Measurements from ENCODE around the gene MAD1L1.
"Not testable (repeated sequence)": the region's sequence is repeated elsewhere in the genome, so short reads cannot be mapped to it uniquely, and the experiment has no call there.

Gene MAD1L1

GRCh38 chr7:1825897-1826741 is 406.6 kb downstream of the MAD1L1 start:
- DNase-seq (ENCODE audit: low read depth in 1 of 2, low spot score in 1 of 2): no peak

- DNase-seq (ENCODE audit: low read depth in 1 of 2, low spot score in 1 of 2): not testable (repeated sequence)
Observed at GRCh38 chr7:1825647-1825896, 407.2 kb downstream of the MAD1L1 start.

- not testable (repeated sequence) for DNase-seq (ENCODE audit: low read depth in 1 of 2, low spot score in 1 of 2)
Observed at GRCh38 chr7:1824882-1825646, 407.7 kb downstream of the MAD1L1 start.

- peak in 1 of 2 donors; percentile 51 for DNase-seq (ENCODE audit: low read depth in 1 of 2, low spot score in 1 of 2)
Observed at GRCh38 chr7:1824151-1824881, 408.4 kb downstream of the MAD1L1 start.

- DNase-seq (ENCODE audit: low read depth in 1 of 2, low spot score in 1 of 2): no peak
Observed at GRCh38 chr7:1823376-1824150, 409.2 kb downstream of the MAD1L1 start.

GRCh38 chr7:1819259-1819841 is 413.4 kb downstream of the MAD1L1 start:
- no peak for DNase-seq (ENCODE audit: low read depth in 1 of 2, low spot score in 1 of 2)

DNA sequence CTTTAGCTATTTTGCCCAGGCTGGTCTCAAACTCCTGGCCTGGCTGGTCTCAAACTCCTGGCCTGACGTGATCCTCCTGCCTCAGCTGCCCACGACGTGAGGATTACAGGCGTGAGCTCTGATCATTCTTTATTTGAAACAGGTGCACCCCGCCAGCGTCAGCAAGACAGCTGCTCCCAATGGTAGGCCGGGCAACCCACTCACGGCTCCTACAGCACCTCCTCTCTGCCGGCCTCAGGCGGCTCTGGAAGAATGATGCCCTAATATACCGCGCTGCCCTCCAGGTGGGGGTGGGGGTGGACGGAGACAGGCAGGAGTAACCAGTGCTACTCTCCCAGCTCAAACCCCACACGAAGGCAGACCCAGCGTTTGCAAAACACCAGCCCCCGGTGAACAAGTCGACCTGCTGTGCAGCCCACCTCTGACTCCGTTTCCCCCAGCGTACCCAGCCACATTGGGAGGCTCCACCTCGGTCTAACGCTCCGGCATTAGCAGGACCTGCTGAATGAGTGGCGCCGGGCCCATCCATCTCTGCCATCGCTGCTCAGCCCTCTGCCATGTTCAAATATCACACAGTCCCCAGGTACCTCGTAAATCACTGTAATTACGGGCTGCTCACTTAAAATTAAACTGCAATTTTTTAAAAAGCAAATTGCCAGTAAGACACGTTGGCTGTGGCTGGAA is 414.0 kb downstream of the MAD1L1 start:
- no peak for DNase-seq (ENCODE audit: low read depth in 1 of 2, low spot score in 1 of 2)

GRCh38 chr7:1817061-1817712 is 415.6 kb downstream of the MAD1L1 start:
- no peak for DNase-seq (ENCODE audit: low read depth in 1 of 2, low spot score in 1 of 2)

DNA sequence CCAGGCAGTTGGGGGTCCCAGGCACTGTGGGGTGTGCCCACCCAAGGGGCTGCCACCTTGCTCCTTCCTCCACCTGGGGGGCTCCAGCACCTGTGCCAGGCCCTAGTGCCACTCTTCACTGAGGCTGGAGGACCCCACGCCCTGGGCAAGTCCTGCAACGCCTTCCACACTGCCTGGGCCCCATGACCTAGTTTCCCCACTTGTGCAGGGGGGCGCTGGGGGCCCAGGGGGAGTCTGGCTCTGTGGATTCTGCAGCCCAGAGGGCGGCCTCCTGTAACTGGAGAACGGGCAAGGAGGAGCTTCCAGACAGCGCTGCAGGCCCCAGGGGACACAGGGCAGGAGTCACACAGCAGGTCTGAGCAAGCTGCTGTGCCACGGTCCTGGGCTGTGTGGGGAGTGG is 416.3 kb downstream of the MAD1L1 start:
- not testable (repeated sequence) for DNase-seq (ENCODE audit: low read depth in 1 of 2, low spot score in 1 of 2)

DNA sequence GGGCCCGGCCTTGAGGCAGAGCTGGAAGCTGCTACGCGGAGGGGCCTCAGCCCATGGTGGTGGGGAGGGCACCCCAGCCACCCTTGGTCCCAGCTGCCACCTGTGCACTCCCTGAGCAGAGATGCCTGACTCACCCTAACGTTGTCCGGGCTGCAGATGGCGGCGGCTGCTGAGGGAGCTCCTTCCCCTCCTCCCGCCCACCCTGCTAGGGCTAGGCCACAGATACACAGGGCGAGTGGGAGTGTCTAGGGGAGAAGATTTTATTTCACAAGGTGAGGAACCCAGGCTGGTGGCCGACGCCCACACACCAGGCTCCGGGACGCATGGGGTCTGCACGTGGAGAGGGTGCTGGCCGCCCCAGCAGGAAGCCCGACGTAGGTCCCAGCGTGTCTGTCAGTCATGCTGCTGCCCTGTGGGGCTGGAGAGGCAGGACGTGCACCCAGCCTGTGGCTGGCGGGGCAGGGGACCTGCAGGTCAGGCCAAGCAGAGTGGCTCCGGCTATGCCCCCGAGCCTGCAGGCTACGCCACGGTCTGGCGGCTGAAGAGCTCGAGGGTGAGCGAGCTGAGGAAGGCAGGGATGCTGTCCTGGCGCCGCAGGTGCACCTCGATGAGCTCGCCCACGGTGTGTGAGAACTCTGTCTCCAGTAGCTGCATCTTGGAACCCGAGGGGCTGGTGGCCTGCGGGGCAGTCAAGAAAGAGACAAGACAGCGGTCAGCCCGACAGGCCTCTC is 417.0 kb downstream of the MAD1L1 start:
- not testable (repeated sequence) for DNase-seq (ENCODE audit: low read depth in 1 of 2, low spot score in 1 of 2)

DNA sequence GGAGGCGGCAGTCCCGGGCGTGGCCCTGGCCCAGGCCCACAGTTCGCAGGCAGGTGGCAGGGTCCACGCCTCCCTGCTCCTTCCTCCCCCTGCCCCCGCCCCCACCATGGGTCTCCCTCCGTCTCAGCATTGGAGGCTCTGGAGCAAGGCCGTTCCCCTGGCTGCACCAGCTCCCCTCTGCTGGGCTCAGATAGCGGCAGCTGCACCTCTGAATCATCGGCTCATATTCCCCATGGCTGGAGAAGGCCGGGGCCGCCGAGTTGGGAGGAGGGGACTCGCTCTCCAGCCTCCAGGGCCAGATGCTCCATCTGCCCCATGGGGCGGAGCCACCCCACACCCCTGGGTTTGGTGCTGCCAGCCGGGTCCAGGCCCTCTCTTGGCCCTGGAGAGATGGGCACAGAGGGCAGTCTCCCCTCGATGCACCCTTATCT is 417.7 kb downstream of the MAD1L1 start:
- no peak for DNase-seq (ENCODE audit: low read depth in 1 of 2, low spot score in 1 of 2)

DNA sequence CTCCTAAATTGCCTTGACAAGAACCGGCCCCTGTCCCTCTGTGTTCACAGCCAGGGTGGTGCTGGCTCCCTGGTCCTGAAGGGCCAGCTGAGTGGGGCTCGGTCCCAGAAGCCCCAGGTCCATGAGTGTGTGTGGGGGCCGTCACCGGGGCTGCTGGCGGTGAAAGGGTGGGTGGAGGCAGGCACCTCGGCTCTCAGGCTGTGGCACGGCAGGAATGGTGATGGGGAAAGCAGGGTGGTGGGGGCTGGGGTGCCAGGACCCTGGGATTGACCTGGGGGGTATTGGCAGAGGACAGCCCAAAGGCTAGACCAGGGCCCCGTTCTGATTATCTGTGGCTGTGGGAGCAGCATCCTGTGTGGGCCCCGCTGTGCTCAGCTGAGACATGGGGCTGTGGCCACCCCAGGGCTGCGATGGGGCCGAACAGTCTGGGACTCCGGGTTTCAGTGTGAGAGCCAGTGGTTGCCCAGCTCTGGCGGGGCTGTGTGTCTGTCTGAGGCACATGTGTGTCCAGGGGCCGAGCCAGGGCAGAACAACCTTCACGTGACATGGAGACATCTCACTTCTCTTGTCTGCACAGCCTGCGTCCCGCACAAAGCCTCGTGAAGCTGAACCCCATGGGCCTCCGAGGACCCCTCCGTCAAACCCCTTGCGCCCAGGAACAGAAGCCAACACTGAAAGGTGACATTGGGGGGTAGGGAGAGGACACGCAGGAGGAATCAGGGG is 418.5 kb downstream of the MAD1L1 start:
- DNase-seq (ENCODE audit: low read depth in 1 of 2, low spot score in 1 of 2): no peak

GRCh38 chr7:1813394-1814088 is 419.2 kb downstream of the MAD1L1 start:
- no peak for DNase-seq (ENCODE audit: low read depth in 1 of 2, low spot score in 1 of 2)

DNA sequence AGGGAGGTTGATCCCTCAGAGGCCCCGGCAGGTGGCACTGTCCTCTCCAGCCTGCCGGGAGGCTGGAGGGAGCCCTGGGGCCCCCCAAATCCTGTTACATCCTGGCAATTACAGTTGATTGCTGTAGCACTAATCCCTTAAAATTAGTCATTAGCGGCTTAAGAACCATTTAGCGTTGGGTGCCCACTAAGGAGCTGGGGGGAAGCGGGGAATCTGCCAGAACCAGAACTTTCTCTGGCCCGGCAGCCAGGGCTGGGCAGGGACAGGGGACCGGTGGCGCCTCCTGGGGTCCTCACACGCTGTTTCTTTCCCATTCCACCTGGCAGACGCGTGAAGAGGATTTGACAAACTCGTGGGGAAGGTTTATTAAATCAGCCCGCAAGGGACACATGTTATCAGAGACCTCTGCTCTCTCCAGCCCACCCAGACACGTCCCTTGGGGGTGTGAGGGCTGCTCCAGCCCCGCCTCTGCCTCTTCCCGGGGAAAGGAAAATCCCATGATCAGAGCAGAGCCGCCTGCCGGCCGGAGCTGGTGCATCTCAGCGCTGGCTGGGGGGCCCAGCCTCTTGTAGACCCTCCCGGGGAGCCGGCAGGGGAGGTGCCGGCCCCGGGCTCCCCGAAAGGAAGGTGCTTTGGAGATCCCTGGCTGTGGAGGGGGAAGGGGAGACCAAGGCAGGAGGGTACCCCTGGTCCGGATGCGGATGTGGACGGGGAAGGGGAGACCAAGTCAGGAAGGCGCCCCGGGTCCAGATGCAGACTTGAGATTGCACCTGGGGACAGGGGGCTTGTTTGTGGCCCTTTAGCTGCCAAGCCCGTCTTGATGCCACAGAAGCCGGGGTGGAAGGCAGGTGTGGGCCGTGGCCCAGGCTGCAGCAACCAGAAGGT is 420.0 kb downstream of the MAD1L1 start:
- no peak for DNase-seq (ENCODE audit: low read depth in 1 of 2, low spot score in 1 of 2)

DNA sequence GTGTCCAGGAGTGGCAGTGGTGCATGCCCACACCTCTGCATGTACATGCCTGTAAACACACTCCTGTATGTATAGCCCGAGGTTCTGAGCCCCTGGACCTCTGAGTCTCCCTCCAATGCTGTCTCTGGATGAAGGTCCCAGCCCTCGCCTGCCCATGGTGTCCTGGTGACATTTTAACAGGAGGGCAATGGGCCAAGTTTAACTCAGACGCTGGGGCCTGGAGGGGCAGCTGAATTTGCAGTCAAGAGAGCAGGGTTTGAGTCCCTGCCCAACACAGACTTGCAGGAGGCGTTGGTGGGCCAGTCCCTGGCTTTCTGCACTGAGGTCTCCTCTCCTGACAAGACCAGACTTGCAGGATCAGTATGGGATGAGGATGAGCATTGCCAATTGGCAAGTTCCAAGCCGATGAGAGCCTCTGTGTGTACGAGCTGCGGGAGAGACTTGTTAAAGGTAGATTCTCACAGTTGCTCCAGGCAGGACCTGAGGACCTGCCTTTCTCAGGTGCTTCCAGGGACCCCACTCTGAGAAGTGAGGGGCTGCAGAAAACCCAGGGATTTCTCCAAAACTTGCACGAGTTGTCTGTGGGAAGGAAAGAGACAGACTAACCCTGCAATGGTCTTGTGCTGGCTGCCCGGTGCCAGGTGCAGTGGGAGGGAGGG is 420.8 kb downstream of the MAD1L1 start:
- DNase-seq (ENCODE audit: low read depth in 1 of 2, low spot score in 1 of 2): no peak
